Stomach (tissue), 9 donors: Measurements from ENCODE around the gene ARHGEF1. TPM values are rescaled to one million over a fixed set of nuclear protein-coding genes. Genes with fewer than 3 reads are reported as not detected.

ENCODE experiments used
- DNase-seq, 2 donors: peaks; one replicate each; pipeline versions ENCODE4 v3.0.0 to v3.0.0-alpha.2; 2013 to 2019
- H3K27ac ChIP-seq, 5 donors: fragments of 200-600 bp in 4 of 5; sonication (generic) in 4 of 5; one replicate each; pipeline ENCODE4 v1.5.1; 2013 to 2019; ENCODE audit warnings: mild to moderate bottlenecking in 1 of 5, moderate library complexity in 1 of 5
- H3K27me3 ChIP-seq, 3 donors: fragments of 200-600 bp; sonication (generic); one replicate each; pipeline ENCODE4 v1.5.1; 2017 to 2019; ENCODE audit warnings: mixed run types in 1 of 3
- H3K36me3 ChIP-seq, 4 donors: fragments of 200-600 bp; sonication (generic); 1 replicate in 3 of 4; 2 replicates in 1 of 4; pipeline ENCODE4 v1.5.1; 2016 to 2019
- H3K4me1 ChIP-seq, 4 donors: fragments of 200-600 bp; sonication (generic); one replicate each; pipeline ENCODE4 v1.5.1; 2016 to 2019
- H3K4me3 ChIP-seq, 4 donors: fragments of 200-600 bp; sonication (generic) in 3 of 4; one replicate each; pipeline ENCODE4 v1.5.1; 2016 to 2019; ENCODE audit warnings: mild to moderate bottlenecking in 1 of 4
- H3K9me3 ChIP-seq, 4 donors: fragments of 200-600 bp; sonication (generic); one replicate each; pipeline ENCODE4 v1.5.1; 2016 to 2019
- CTCF ChIP-seq, 7 experiments: fragments of 450-650 bp in 4 of 7; fragments of 200-600 bp in 3 of 7; sonication (generic) in 3 of 7; IDR thresholded peaks; one replicate each; pipeline ENCODE4 v1.5.1; 2016 to 2019; ENCODE audit warnings: antibody characterized with exemption in 7 of 7, control low read depth in 2 of 7, mild to moderate bottlenecking in 1 of 7
- EP300 ChIP-seq: sonication (generic); formaldehyde crosslinking; IDR thresholded peaks from one replicate; pipeline ENCODE4 v1.6.1; 2017; ENCODE audit warnings: antibody characterized with exemption
- POLR2A ChIP-seq, 4 donors: fragments of 450-650 bp; IDR thresholded peaks; one replicate each; pipeline ENCODE4 v1.6.1; 2016; ENCODE audit warnings: antibody characterized with exemption in 4 of 4, control low read depth in 2 of 4, mild to moderate bottlenecking in 1 of 4, moderate library complexity in 1 of 4
- POLR2AphosphoS5 ChIP-seq, 3 donors: sonication (generic); formaldehyde crosslinking; IDR thresholded peaks; one replicate each; pipeline ENCODE4 v1.6.1; 2016; ENCODE audit warnings: antibody characterized with exemption in 3 of 3
- WGBS, 5 donors: extraction: QIAGEN DNeasy Blood & Tissue Kit in 3 of 5; methylation state at CpG; one replicate each; pipeline versions ENCODE4 v1.1.5 to v1.1.7; 2013 to 2018; 5-methylcytosine and 5-hydroxymethylcytosine counted together
- intact Hi-C: fragments of 100-400 bp; cut with DNase I; formaldehyde crosslinking; loops from one replicate; pipeline ENCODE4 v1.15.1; 2023; ENCODE audit warnings: low total_unique reads
- polyA plus RNA-seq, 3 donors: library from polyadenylated mRNA; stranded (reverse); fragments of 200-250 nt; gene quantifications; one replicate each; pipeline ENCODE4 v1.2.3, GENCODE V29; 2013
- total RNA-seq, 5 donors: library from RNA; depleted of rRNA; stranded (reverse); fragments of >200 nt; gene quantifications; one replicate each; pipeline versions ENCODE4 v1.1.0 to v1.2.3, GENCODE V29; 2014 to 2016
- donor health status: healthy with polysubstance abuse.
- donor health status: Bipolar disorder and iron deficiency.
- donor health status: healthy.

The ARHGEF1 gene
- total and polyA plus RNA-seq, 8 donors, result 40.8 to 329 (median 143) TPM

- Histone ChIP-seq H3K9me3 (no peaks in the 10 kb centered on the region), H3K36me3 (no peaks in the 10 kb centered on the region), H3K27me3 (peaks cover 13 to 100% (median 80%) of the 10 kb centered on the region in 3 donors), H3K4me1 (peaks cover 20 to 34% (median 22%) of the 10 kb centered on the region in 4 donors), H3K27ac (no peak overlapping the region), H3K4me3 (peak overlapping the region in 1 of 4 donors; percentile 64)
- 18 to 45% (median 41%) methylated on average over 10 to 14 of the region's 14 CpGs for WGBS, 5 donors
- DNase-seq, result no peak
- TF ChIP-seq POLR2AphosphoS5 (IDR thresholded peaks at IDR 0.05), result no peak
- no peak for TF ChIP-seq EP300
- TF ChIP-seq POLR2A (IDR thresholded peaks at IDR 0.05), result no peak
- TF ChIP-seq CTCF (IDR thresholded peaks at IDR 0.05), result no peak
- intact Hi-C loops, result loop anchor here (10.0 kb wide), 1 partner anchor 55 kb away; the partner anchor contains the start of gene CD79A
Measured at GRCh38 chr19:41929536-41930071, 46.6 kb downstream of the ARHGEF1 start.

GRCh38 chr19:41930322-41930722 is 47.3 kb downstream of the ARHGEF1 start:
- Histone ChIP-seq H3K4me3 (no peak overlapping the region), H3K27ac (no peak overlapping the region), H3K9me3 (no peaks in the 10 kb centered on the region), H3K27me3 (peaks cover 14 to 100% (median 76%) of the 10 kb centered on the region in 3 donors), H3K4me1 (peaks cover 22 to 41% (median 25%) of the 10 kb centered on the region in 4 donors), H3K36me3 (no peaks in the 10 kb centered on the region)
- intact Hi-C loops, result loop anchor here (10.0 kb wide), 1 partner anchor 56 kb away; the partner anchor contains the start of gene CD79A
- no peak for TF ChIP-seq POLR2A (IDR thresholded peaks at IDR 0.05)
- no peak for TF ChIP-seq EP300
- no peak for TF ChIP-seq POLR2AphosphoS5 (IDR thresholded peaks at IDR 0.05)
- no peak for TF ChIP-seq CTCF (IDR thresholded peaks at IDR 0.05)
- DNase-seq, result no peak
- 16 to 34% (median 30%) methylated on average over 7 of the region's 7 CpGs for WGBS, 5 donors

- intact Hi-C loops, result loop anchor here (10.0 kb wide), 1 partner anchor 56 kb away; the partner anchor contains the start of gene CD79A
- Histone ChIP-seq H3K4me1 (peaks cover 27 to 48% (median 31%) of the 10 kb centered on the region in 4 donors), H3K27me3 (peaks cover 20 to 100% (median 76%) of the 10 kb centered on the region in 3 donors), H3K9me3 (no peaks in the 10 kb centered on the region), H3K4me3 (no peak overlapping the region), H3K36me3 (no peaks in the 10 kb centered on the region), H3K27ac (no peak overlapping the region)
- 15 to 26% (median 22%) methylated on average over 16 to 17 of the region's 17 CpGs for WGBS, 5 donors
- no peak for DNase-seq
- TF ChIP-seq CTCF (IDR thresholded peaks at IDR 0.05) (no peak), POLR2A (IDR thresholded peaks at IDR 0.05) (no peak), POLR2AphosphoS5 (IDR thresholded peaks at IDR 0.05) (no peak), EP300 (no peak)
Measured at GRCh38 chr19:41930926-41931592, 48.1 kb downstream of the ARHGEF1 start.

GRCh38 chr19:41932259-41932719 is 49.3 kb downstream of the ARHGEF1 start:
- Histone ChIP-seq H3K9me3 (no peaks in the 10 kb centered on the region), H3K4me1 (peaks cover 27 to 52% (median 33%) of the 10 kb centered on the region in 4 donors), H3K36me3 (no peaks in the 10 kb centered on the region), H3K4me3 (no peak overlapping the region), H3K27ac (no peak overlapping the region), H3K27me3 (peaks cover 17 to 100% (median 66%) of the 10 kb centered on the region in 3 donors)
- TF ChIP-seq EP300 (no peak), CTCF (IDR thresholded peaks at IDR 0.05) (no peak), POLR2AphosphoS5 (IDR thresholded peaks at IDR 0.05) (no peak), POLR2A (IDR thresholded peaks at IDR 0.05) (no peak)
- DNase-seq, result no peak
- intact Hi-C loops, result loop anchor here (10.0 kb wide), 1 partner anchor 57 kb away; the partner anchor contains the start of gene CD79A
- WGBS, 5 donors, result 40 to 61% (median 47%) methylated on average over 8 to 11 of the region's 11 CpGs
